IPS DF 6.9 (cell line): ENCODE results near the gene CDH24.

ENCODE experiments used
- DNase-seq: peaks from one replicate; pipeline ENCODE4 v3.0.0-alpha.2; 2013; ENCODE audit warnings: low read depth, low spot score
- H3K27ac ChIP-seq: one replicate; pipeline ENCODE4 v1.5.1; 2013; ENCODE audit warnings: low read length, control low read depth
- H3K27me3 ChIP-seq: 2 replicates; pipeline ENCODE4 v1.6.1; 2013; ENCODE audit warnings: mild to moderate bottlenecking, low read length; ENCODE audit not compliant: control insufficient read depth, insufficient read depth
- H3K36me3 ChIP-seq: 2 replicates; pipeline ENCODE4 v1.6.1; 2013; ENCODE audit warnings: low read length; ENCODE audit not compliant: control insufficient read depth, insufficient read depth
- H3K4me1 ChIP-seq: 2 replicates; pipeline ENCODE4 v1.6.1; 2013; ENCODE audit warnings: low read length; ENCODE audit not compliant: control insufficient read depth, insufficient read depth
- H3K4me3 ChIP-seq: 2 replicates; pipeline ENCODE4 v1.5.1; 2013; ENCODE audit warnings: mild to moderate bottlenecking, low read length
- H3K9me3 ChIP-seq: 2 replicates; pipeline ENCODE4 v1.6.1; 2013; ENCODE audit warnings: low read length, inconsistent platforms; ENCODE audit not compliant: control insufficient read depth, insufficient read depth
- WGBS: extraction: QIAGEN DNeasy Blood & Tissue Kit; methylation state at CpG from one replicate; pipeline ENCODE4 v1.1.7; 2013; ENCODE audit warnings: mixed read lengths, missing lambda C conversion rate; ENCODE audit not compliant: insufficient read length, insufficient coverage; 5-methylcytosine and 5-hydroxymethylcytosine counted together

CDH24 gene

GRCh38 chr14:23101213-23101970 is 44.1 kb upstream of the CDH24 start:
- no peak for DNase-seq
- H3K36me3 ChIP-seq, result peaks cover 7% of the 10 kb centered on the region; the same call in 1 of the 2 replicates
- H3K27me3 ChIP-seq, result no peaks in the 10 kb centered on the region
- no peak overlapping the region for H3K4me3 ChIP-seq
- H3K27ac ChIP-seq, result no peak overlapping the region
- WGBS, result no CpG with 5 or more reads among the region's 6 CpGs
- peaks cover 1% of the 10 kb centered on the region; the same call in 1 of the 2 replicates for H3K4me1 ChIP-seq
- H3K9me3 ChIP-seq, result no peaks in the 10 kb centered on the region

GRCh38 chr14:23099212-23099861 is 42.0 kb upstream of the CDH24 start:
- WGBS, result no CpG with 5 or more reads among the region's 10 CpGs
- Histone ChIP-seq H3K4me3 (no peak overlapping the region), H3K27me3 (no peaks in the 10 kb centered on the region), H3K4me1 (no peaks in the 10 kb centered on the region; the same call in 1 of the 2 replicates), H3K36me3 (peaks cover 7% of the 10 kb centered on the region; the same call in 1 of the 2 replicates), H3K27ac (no peak overlapping the region), H3K9me3 (no peaks in the 10 kb centered on the region)
- no peak for DNase-seq

- no CpG with 5 or more reads among the region's 7 CpGs for WGBS
- no peaks in the 10 kb centered on the region for H3K9me3 ChIP-seq
- H3K27ac ChIP-seq, result no peak overlapping the region
- H3K27me3 ChIP-seq, result no peaks in the 10 kb centered on the region
- no peak for DNase-seq
- H3K4me3 ChIP-seq, result no peak overlapping the region
- no peaks in the 10 kb centered on the region; the same call in 1 of the 2 replicates for H3K4me1 ChIP-seq
- H3K36me3 ChIP-seq, result peaks cover 7% of the 10 kb centered on the region; the same call in 1 of the 2 replicates
Observed at GRCh38 chr14:23097786-23098185, 40.5 kb upstream of the CDH24 start.

- Histone ChIP-seq H3K9me3 (no peaks in the 10 kb centered on the region), H3K27me3 (no peaks in the 10 kb centered on the region), H3K36me3 (peaks cover 7% of the 10 kb centered on the region; the same call in 1 of the 2 replicates), H3K27ac (no peak within 1 kb of the TSS), H3K4me3 (peak within 1 kb of the TSS; percentile 92), H3K4me1 (no peaks in the 10 kb centered on the region; the same call in 1 of the 2 replicates)
- peak; percentile 99 for DNase-seq
- no CpG with 5 or more reads among the region's 46 CpGs for WGBS
Observed at GRCh38 chr14:23095196-23096108, 38.1 kb upstream of the CDH24 start, which contains the start of gene C14orf119. TSS of gene C14orf119 (plus strand) at chr14:23095505. CDS start at chr14:23097659, 2,154 bp downstream.

GRCh38 chr14:23094666-23095195 is 37.4 kb upstream of the CDH24 start, which contains the start of gene ACIN1:
TSS of gene ACIN1 (minus strand) at chr14:23095136. CDS start at chr14:23095112, 24 bp downstream.
- no peak within 1 kb of the TSS for H3K27ac ChIP-seq
- H3K4me1 ChIP-seq, result no peaks in the 10 kb centered on the region; the same call in 1 of the 2 replicates
- WGBS, result no CpG with 5 or more reads among the region's 55 CpGs
- H3K9me3 ChIP-seq, result no peaks in the 10 kb centered on the region
- DNase-seq, result no peak
- H3K4me3 ChIP-seq, result peak within 1 kb of the TSS; percentile 92
- peaks cover 9% of the 10 kb centered on the region; the same call in 1 of the 2 replicates for H3K36me3 ChIP-seq
- no peaks in the 10 kb centered on the region for H3K27me3 ChIP-seq

- Histone ChIP-seq H3K9me3 (no peaks in the 10 kb centered on the region), H3K36me3 (peaks cover 12% of the 10 kb centered on the region; the same call in 1 of the 2 replicates), H3K27ac (no peak overlapping the region), H3K4me1 (no peaks in the 10 kb centered on the region; the same call in 1 of the 2 replicates), H3K27me3 (no peaks in the 10 kb centered on the region), H3K4me3 (peak overlapping the region; percentile 92; the same call in 1 of the 2 replicates)
- DNase-seq, result peak; percentile 72
- WGBS, result 100% methylated on average over 3 of the region's 14 CpGs
Observed at GRCh38 chr14:23093991-23094665, 36.8 kb upstream of the CDH24 start.

GRCh38 chr14:23093526-23093925 is 36.2 kb upstream of the CDH24 start:
- no peaks in the 10 kb centered on the region for H3K9me3 ChIP-seq
- H3K4me3 ChIP-seq, result no peak overlapping the region; the same call in 1 of the 2 replicates
- H3K27ac ChIP-seq, result no peak overlapping the region
- no peak for DNase-seq
- peaks cover 12% of the 10 kb centered on the region; the same call in 1 of the 2 replicates for H3K36me3 ChIP-seq
- H3K4me1 ChIP-seq, result no peaks in the 10 kb centered on the region; the same call in 1 of the 2 replicates
- H3K27me3 ChIP-seq, result no peaks in the 10 kb centered on the region
- 100% methylated on average over 1 of the region's 2 CpGs for WGBS

GRCh38 chr14:23093104-23093503 is 35.8 kb upstream of the CDH24 start:
- Histone ChIP-seq H3K27ac (no peak overlapping the region), H3K4me1 (no peaks in the 10 kb centered on the region; the same call in 1 of the 2 replicates), H3K4me3 (no peak overlapping the region), H3K9me3 (no peaks in the 10 kb centered on the region), H3K36me3 (peaks cover 10% of the 10 kb centered on the region; the same call in 1 of the 2 replicates), H3K27me3 (no peaks in the 10 kb centered on the region)
- no CpG with 5 or more reads among the region's 2 CpGs for WGBS
- no peak for DNase-seq
